NCI-H460 (cell line): ENCODE results near the gene ZSCAN12. TPM values are rescaled to one million over a fixed set of nuclear protein-coding genes. Genes with fewer than 3 reads are reported as not detected.
"Not testable (repeated sequence)": the region's sequence is repeated elsewhere in the genome, so short reads cannot be mapped to it uniquely, and the experiment has no call there.

Experiments
- DNase-seq: peaks from one replicate; pipeline ENCODE4 v3.0.0-alpha.2; 2016; ENCODE audit warnings: low read depth; ENCODE audit errors: extremely low read depth
- total RNA-seq: library from RNA; depleted of rRNA; stranded (reverse); fragments of >200 nt; shearing (Covaris generic); gene quantifications from 2 replicates; pipeline ENCODE4 v1.2.3, GENCODE V29; 2014

The ZSCAN12 gene
- total RNA-seq, 1 experiment from 2014 or later: 5.7 TPM

- DNase-seq: no peak
Measured at GRCh38 chr6:28400122-28400451, 540 bp upstream of the ZSCAN12 start.

- no peak for DNase-seq
Measured at GRCh38 chr6:28395918-28396317, 3.6 kb downstream of the ZSCAN12 start.

GRCh38 chr6:28393912-28394662 is 5.5 kb downstream of the ZSCAN12 start:
- DNase-seq: no peak

GRCh38 chr6:28390688-28391087 is 8.9 kb downstream of the ZSCAN12 start:
- DNase-seq: no peak

GRCh38 chr6:28384143-28384533 is 15.4 kb downstream of the ZSCAN12 start:
- DNase-seq: no peak

GRCh38 chr6:28383235-28384142 is 16.1 kb downstream of the ZSCAN12 start:
- peak; percentile 82 for DNase-seq

GRCh38 chr6:28380381-28380780 is 19.2 kb downstream of the ZSCAN12 start:
- DNase-seq: no peak

- no peak for DNase-seq
Measured at GRCh38 chr6:28378644-28379043, 20.9 kb downstream of the ZSCAN12 start.

GRCh38 chr6:28377879-28378278 is 21.7 kb downstream of the ZSCAN12 start:
- DNase-seq: no peak

GRCh38 chr6:28373925-28374324 is 25.6 kb downstream of the ZSCAN12 start:
- no peak for DNase-seq

- DNase-seq: no peak
Measured at GRCh38 chr6:28371706-28372451, 27.7 kb downstream of the ZSCAN12 start.

GRCh38 chr6:28371280-28371679 is 28.3 kb downstream of the ZSCAN12 start:
- no peak for DNase-seq

- DNase-seq: no peak
Measured at GRCh38 chr6:28370440-28370839, 29.1 kb downstream of the ZSCAN12 start.

- DNase-seq: no peak
Measured at GRCh38 chr6:28369463-28369862, 30.1 kb downstream of the ZSCAN12 start.

GRCh38 chr6:28368522-28368921 is 31.0 kb downstream of the ZSCAN12 start:
- no peak for DNase-seq

GRCh38 chr6:28365590-28365989 is 34.0 kb downstream of the ZSCAN12 start:
- not testable (repeated sequence) for DNase-seq

- DNase-seq: no peak
Measured at GRCh38 chr6:28360961-28361360, 38.6 kb downstream of the ZSCAN12 start.

GRCh38 chr6:28359562-28359961 is 40.0 kb downstream of the ZSCAN12 start:
- not testable (repeated sequence) for DNase-seq

GRCh38 chr6:28357036-28357435 is 42.5 kb downstream of the ZSCAN12 start:
- no peak for DNase-seq

GRCh38 chr6:28356666-28357020 is 42.9 kb downstream of the ZSCAN12 start:
- no peak for DNase-seq
